Astrocyte of the cerebellum (primary cell): Measurements from ENCODE around the gene FOXP1.

Experiments
- DNase-seq: peaks from one replicate; pipeline ENCODE4 v3.0.0-alpha.2; 2011; ENCODE audit warnings: low read depth
- H3K4me3 ChIP-seq: 2 replicates; pipeline ENCODE4 v1.5.1; 2011; ENCODE audit warnings: mild to moderate bottlenecking, low read depth, low read length, moderate library complexity
- in situ Hi-C: cut with HindIII; loops from 2 replicates; pipeline ENCODE4 v1.10.0; 2017; ENCODE audit warnings: low sequenced_read_pairs
- TF ChIP-seq, protein P1 (sequence below): IDR thresholded peaks from 2 replicates; pipeline ENCODE4 v1.5.1; 2012; ENCODE audit warnings: low read length, low read depth, moderate library complexity, mild to moderate bottlenecking; ENCODE audit errors: missing control alignments

Gene FOXP1

GRCh38 chr3:71500696-71501095 lies 82.8 kb downstream of the FOXP1 start:
- TF ChIP-seq, protein P1, sequence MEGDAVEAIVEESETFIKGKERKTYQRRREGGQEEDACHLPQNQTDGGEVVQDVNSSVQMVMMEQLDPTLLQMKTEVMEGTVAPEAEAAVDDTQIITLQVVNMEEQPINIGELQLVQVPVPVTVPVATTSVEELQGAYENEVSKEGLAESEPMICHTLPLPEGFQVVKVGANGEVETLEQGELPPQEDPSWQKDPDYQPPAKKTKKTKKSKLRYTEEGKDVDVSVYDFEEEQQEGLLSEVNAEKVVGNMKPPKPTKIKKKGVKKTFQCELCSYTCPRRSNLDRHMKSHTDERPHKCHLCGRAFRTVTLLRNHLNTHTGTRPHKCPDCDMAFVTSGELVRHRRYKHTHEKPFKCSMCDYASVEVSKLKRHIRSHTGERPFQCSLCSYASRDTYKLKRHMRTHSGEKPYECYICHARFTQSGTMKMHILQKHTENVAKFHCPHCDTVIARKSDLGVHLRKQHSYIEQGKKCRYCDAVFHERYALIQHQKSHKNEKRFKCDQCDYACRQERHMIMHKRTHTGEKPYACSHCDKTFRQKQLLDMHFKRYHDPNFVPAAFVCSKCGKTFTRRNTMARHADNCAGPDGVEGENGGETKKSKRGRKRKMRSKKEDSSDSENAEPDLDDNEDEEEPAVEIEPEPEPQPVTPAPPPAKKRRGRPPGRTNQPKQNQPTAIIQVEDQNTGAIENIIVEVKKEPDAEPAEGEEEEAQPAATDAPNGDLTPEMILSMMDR: no peak
- no peak for DNase-seq
- in situ Hi-C loops: no loop called here
- no peak overlapping the region for H3K4me3 ChIP-seq

DNA sequence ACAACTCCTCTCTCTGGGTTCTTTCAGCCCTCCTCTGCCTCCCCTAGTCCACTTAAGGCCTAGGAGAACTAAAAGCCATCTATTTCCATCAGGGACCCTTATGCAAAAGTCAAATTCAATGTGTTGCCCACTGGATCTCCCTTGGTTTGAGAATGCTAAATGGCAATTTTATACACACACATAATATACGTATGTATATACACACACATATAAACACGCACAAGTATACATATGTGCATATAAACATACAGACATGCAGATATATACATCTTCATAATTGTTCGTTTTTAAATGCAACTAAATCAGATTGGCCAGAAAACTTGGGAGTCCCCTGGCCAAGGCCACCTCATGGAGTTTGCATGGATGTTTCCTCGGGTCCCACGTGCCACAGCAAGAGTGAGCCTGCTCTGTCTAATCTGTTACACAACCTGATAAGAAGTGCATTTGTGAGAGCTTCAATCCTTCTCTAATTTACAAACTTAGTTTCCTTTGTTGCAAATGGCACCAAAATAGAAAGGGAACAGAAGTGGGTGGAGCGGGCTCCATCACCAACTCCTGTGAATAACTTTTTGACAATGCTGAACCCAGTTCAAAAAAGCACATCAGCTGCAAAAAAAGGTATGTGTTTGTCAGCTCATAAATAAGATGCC lies 84.2 kb downstream of the FOXP1 start:
- no peak for DNase-seq
- no peak overlapping the region for H3K4me3 ChIP-seq
- TF ChIP-seq, protein P1: no peak
- in situ Hi-C loops: loop anchor here (5.0 kb wide), 1 partner anchor 83 kb away; the partner anchor contains the start of gene FOXP1

- TF ChIP-seq, protein P1: no peak
- H3K4me3 ChIP-seq: no peak overlapping the region
- DNase-seq: no peak
- in situ Hi-C loops: loop anchor here (5.0 kb wide), 1 partner anchor 84 kb away; the partner anchor contains the start of gene FOXP1
These were observed 85.0 kb downstream of the FOXP1 start for GRCh38 chr3:71498543-71498942.

DNA sequence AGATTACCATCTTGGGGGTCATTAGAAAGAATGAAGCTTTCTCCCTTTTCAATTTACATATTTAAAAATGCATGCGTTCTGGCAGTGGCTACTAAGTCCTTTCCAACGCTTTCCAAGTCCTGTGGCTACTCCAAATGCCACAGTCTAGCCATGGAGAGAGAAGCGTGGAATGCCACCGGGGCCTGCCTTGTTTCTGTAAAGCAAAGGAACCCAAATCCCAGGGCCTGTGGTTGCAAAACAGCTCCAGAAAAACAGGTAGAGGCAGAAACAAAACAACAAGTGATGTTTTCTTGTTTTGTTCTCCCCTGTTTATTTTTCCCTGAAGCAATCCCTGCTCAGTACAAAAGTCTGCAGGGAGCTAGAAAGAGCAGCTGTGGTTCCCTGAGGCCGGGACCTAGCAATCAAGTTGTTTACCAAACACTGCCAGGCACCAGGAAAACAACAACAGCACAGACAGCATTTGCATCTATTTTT lies 85.5 kb downstream of the FOXP1 start:
- TF ChIP-seq, protein P1: no peak
- DNase-seq: peak; percentile 54
- in situ Hi-C loops: loop anchor here (5.0 kb wide), 1 partner anchor 84 kb away; the partner anchor contains the start of gene FOXP1
- no peak overlapping the region for H3K4me3 ChIP-seq

GRCh38 chr3:71497367-71497897 lies 86.1 kb downstream of the FOXP1 start:
- in situ Hi-C loops: loop anchor here (5.0 kb wide), 1 partner anchor 85 kb away; the partner anchor contains the start of gene FOXP1
- no peak for DNase-seq
- TF ChIP-seq, protein P1: no peak
- H3K4me3 ChIP-seq: no peak overlapping the region

GRCh38 chr3:71495708-71496472 lies 87.6 kb downstream of the FOXP1 start:
- no peak for DNase-seq
- in situ Hi-C loops: loop anchor here (5.0 kb wide), 1 partner anchor 86 kb away; the partner anchor contains the start of gene FOXP1
- TF ChIP-seq, protein P1: no peak
- H3K4me3 ChIP-seq: no peak overlapping the region
